Measurements from ENCODE around the gene C1orf232. TPM values are rescaled to one million over a fixed set of nuclear protein-coding genes. Genes with fewer than 3 reads are reported as not detected.
A peak's percentile ranks its signal among the peaks of the same experiment; 100 is the strongest.

Gene C1orf232
- total RNA-seq, 1 donor, result not detected

DNA sequence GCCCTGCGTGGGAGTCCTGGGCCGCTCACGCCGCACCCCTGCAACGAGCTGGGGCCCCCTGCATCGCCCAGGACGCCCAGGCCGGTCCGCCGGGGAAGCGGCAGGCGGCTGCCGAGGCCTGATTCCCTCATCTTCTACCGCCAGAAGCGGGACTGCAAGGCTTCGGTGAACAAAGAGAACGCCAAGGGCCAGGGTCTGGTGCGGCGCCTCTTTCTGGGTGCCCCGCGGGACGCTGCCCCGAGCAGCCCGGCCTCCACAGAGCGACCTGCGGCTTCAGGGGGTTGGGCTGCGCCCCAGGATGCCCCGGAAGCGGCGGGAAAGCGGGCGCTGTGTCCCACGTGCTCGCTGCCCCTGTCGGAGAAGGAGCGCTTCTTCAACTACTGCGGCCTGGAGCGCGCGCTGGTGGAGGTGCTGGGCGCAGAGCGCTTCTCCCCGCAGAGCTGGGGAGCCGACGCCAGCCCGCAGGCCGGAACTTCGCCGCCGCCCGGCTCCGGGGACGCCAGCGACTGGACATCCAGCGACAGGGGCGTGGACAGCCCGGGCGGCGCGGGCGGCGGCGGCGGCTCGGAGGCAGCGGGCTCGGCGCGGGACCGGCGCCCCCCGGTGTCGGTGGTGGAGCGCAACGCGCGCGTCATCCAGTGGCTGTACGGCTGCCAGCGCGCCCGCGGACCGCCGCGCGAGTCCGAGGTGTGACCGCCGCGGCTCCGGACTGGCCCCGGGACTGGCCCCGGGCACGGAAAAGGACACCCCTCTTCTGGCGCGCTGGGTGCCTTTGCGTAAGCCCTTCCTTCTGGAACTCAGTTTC lies 7.1 kb downstream of the C1orf232 start:
- DNase-seq (ENCODE audit: low read depth), result peak; percentile 45
- peak overlapping the region; percentile 48 for H3K4me3 ChIP-seq (ENCODE audit: low read depth, low read length)
- no peak for TF ChIP-seq CTCF (IDR thresholded peaks at IDR 0.05; ENCODE audit: insufficient read depth, low read depth, low read length)

DNA sequence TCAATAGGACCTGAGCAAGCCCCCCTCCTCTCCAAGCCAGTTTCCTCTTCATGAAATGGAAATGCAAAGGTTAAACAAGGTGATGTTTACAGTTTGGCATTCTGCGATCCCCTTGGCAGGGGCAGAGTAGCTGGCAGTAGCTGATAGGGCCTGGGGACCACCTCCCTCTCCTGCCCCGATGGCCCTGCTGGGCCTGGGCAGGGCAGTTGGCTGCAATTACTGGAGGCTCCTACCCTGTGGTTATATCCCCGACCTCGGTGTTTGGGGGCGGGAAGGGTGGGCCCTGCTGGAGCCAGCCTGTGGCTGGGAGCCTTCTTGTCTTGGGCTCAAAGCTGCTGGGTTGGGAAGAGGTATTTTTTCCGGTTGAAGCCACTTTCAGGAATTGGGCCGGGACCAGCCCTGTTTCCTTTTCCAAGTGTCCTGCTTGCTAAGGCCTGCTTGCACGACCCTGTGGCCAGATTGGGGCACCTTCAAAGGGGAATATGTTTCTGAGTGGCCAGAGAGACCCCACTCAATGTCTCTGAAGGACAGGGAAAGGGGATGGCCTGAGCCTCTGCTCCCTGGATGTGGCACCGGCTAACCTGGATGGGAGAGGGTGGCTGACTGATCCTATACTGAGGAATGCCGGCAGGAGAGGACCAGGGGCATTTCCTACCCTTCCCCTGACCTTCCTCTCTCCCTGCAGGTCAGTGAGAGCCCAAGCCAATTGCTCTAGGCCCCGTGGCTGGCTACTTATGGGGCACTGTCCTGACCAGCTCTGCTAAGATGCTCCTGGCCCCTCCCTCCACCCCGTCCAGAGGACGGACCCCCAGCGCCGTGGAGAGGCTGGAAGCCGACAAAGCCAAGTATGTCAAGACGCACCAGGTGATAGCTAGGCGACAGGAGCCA lies 8.0 kb downstream of the C1orf232 start:
- no peak for TF ChIP-seq CTCF (IDR thresholded peaks at IDR 0.05; ENCODE audit: insufficient read depth, low read depth, low read length)
- peak overlapping the region; percentile 48 for H3K4me3 ChIP-seq (ENCODE audit: low read depth, low read length)
- DNase-seq (ENCODE audit: low read depth), result no peak

- H3K4me3 ChIP-seq (ENCODE audit: low read depth, low read length), result no peak overlapping the region
- TF ChIP-seq CTCF (IDR thresholded peaks at IDR 0.05; ENCODE audit: insufficient read depth, low read depth, low read length), result no peak
- DNase-seq (ENCODE audit: low read depth), result no peak
These were observed 9.1 kb downstream of the C1orf232 start for GRCh38 chr1:26159743-26160039.

DNA sequence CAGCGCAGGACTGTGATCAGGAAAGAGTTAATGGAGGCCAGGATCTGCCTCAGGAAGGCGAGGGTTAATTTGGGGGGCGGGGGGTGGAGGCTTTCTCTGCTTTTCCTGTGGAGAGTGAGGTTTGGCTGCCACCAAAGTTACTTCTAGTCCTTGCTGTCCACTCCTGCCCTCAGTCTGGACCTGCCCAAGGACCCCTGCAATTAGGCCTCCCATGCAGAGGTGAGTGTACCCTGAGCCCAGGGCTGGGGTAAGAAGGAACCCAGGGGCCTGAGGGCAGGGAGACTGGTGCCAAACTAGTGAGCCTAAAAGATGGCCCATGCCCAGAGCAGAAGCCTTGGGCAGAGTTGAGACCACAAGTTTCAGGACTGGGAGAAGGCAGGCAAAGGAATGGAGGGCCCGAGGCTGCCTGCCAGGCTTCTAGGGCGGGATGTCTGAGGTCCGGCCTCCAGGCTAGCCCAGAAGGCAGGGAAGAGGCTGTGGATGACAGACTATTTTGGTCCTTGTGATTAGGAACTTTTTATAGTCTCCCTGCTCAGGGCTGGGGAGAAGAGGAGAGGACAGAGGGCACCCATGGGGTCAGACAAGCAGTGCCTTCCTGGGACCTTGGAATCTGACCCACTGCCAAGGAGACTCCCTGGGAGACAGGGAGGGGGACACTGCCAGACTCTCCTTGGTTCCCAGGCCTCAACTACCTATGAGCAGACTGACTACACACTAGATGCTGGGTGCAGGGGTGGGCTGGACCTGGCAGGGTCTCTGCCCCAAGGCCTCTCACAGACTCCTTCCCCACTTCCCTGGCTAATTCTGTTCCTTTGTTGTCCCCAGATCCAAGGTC lies 9.6 kb downstream of the C1orf232 start, which contains the start of gene FAM110D:
FAM110D (plus strand) TSS at position 172 of the 835 bp plus-strand sequence. CDS start 2,213 bp downstream, outside the sequence.
- no peak for TF ChIP-seq CTCF (IDR thresholded peaks at IDR 0.05; ENCODE audit: insufficient read depth, low read depth, low read length)
- no peak for DNase-seq (ENCODE audit: low read depth)
- H3K4me3 ChIP-seq (ENCODE audit: low read depth, low read length), result no peak within 1 kb of the TSS

GRCh38 chr1:26158271-26158907 lies 10.4 kb downstream of the C1orf232 start:
- no peak for DNase-seq (ENCODE audit: low read depth)
- TF ChIP-seq CTCF (IDR thresholded peaks at IDR 0.05; ENCODE audit: insufficient read depth, low read depth, low read length), result no peak
- H3K4me3 ChIP-seq (ENCODE audit: low read depth, low read length), result no peak overlapping the region
